ENCODE results near the gene MN1. TPM values are rescaled to one million over a fixed set of nuclear protein-coding genes. Genes with fewer than 3 reads are reported as not detected.

The MN1 gene
- total and polyA plus RNA-seq, 2 donors (not counting 1 experiment from before 2014, with no cell fraction given) = 0.02 to 0.12 TPM

GRCh38 chr22:27754888-27755480 is 46.6 kb downstream of the MN1 start:
- Histone ChIP-seq H3K4me2 (replicated peaks; ENCODE audit: low read depth, low read length, poor library complexity, severe bottlenecking) (no peak overlapping the region), H3K36me3 (replicated peaks in 1 of 2; ENCODE audit: control extremely low read depth in 1 of 2, control insufficient read depth in 1 of 2, extremely low read depth in 1 of 2, insufficient read depth in 2 of 2, low read length in 1 of 2) (no peaks in the 10 kb centered on the region), H3K4me3 (ENCODE audit: control extremely low read depth in 1 of 5, extremely low read depth in 1 of 5, insufficient read depth in 1 of 5, low read depth in 2 of 5, low read length in 4 of 5) (no peak overlapping the region), H2AFZ (ENCODE audit: insufficient read depth, low read depth, low read length, poor library complexity, severe bottlenecking) (no peak overlapping the region), H4K20me1 (ENCODE audit: control insufficient read depth, insufficient read depth, low read length, poor library complexity, severe bottlenecking) (no peaks in the 10 kb centered on the region), H3K9me3 (ENCODE audit: control extremely low read depth in 1 of 3, control insufficient read depth in 2 of 3, insufficient read depth in 1 of 3, low read length in 2 of 3) (peaks cover 0 to 4% (median 0%) of the 10 kb centered on the region in 3 donors), H3K4me1 (ENCODE audit: control insufficient read depth in 2 of 2, insufficient read depth in 2 of 2, low read length in 2 of 2) (no peaks in the 10 kb centered on the region), H3K27me3 (replicated peaks in 1 of 4; ENCODE audit: control extremely low read depth in 1 of 4, control insufficient read depth in 3 of 4, insufficient read depth in 4 of 4, low read length in 3 of 4) (no peaks in the 10 kb centered on the region), H3K9ac (ENCODE audit: low read length) (no peak overlapping the region), H3K27ac (ENCODE audit: low read length in 2 of 2) (no peak overlapping the region), H3K79me2 (ENCODE audit: control insufficient read depth, insufficient read depth, low read length) (no peaks in the 10 kb centered on the region)
- no peaks in the 10 kb centered on the region for H3K4me1 Mint-ChIP-seq
- ATAC-seq (ENCODE audit: low read depth) (no peak), DNase-seq (no peak)
- H3K4me3 Mint-ChIP-seq = no peak overlapping the region
- no peak for TF ChIP-seq CTCF (IDR thresholded peaks at IDR 0.05)
- TF ChIP-seq EZH2 (IDR thresholded peaks at IDR 0.05; ENCODE audit: borderline replicate concordance, insufficient read depth, low read depth, low read length, poor library complexity, severe bottlenecking) = no peak
- no peaks in the 10 kb centered on the region for H3K27me3 Mint-ChIP-seq
- CTCF ChIA-PET = no interaction called here
- POLR2A ChIA-PET = no interaction called here
- H3K9me3 Mint-ChIP-seq (ENCODE audit: insufficient read depth) = no peaks in the 10 kb centered on the region
- no peak overlapping the region for H3K27ac Mint-ChIP-seq
- intact Hi-C loops (cut with micrococcal nuclease) = no loop called here
- 89% methylated on average over 7 of the region's 8 CpGs for WGBS (ENCODE audit: insufficient coverage)

GRCh38 chr22:27754247-27754887 is 47.2 kb downstream of the MN1 start:
- TF ChIP-seq EZH2 (IDR thresholded peaks at IDR 0.05; ENCODE audit: borderline replicate concordance, insufficient read depth, low read depth, low read length, poor library complexity, severe bottlenecking) (no peak), CTCF (IDR thresholded peaks at IDR 0.05) (no peak)
- peaks cover 2% of the 10 kb centered on the region for H3K27me3 Mint-ChIP-seq
- DNase-seq (no peak), ATAC-seq (ENCODE audit: low read depth) (no peak)
- Histone ChIP-seq H3K4me2 (replicated peaks; ENCODE audit: low read depth, low read length, poor library complexity, severe bottlenecking) (no peak overlapping the region), H3K27me3 (replicated peaks in 1 of 4; ENCODE audit: control extremely low read depth in 1 of 4, control insufficient read depth in 3 of 4, insufficient read depth in 4 of 4, low read length in 3 of 4) (no peaks in the 10 kb centered on the region), H3K4me3 (ENCODE audit: control extremely low read depth in 1 of 5, extremely low read depth in 1 of 5, insufficient read depth in 1 of 5, low read depth in 2 of 5, low read length in 4 of 5) (no peak overlapping the region), H3K4me1 (ENCODE audit: control insufficient read depth in 2 of 2, insufficient read depth in 2 of 2, low read length in 2 of 2) (no peaks in the 10 kb centered on the region), H3K27ac (ENCODE audit: low read length in 2 of 2) (no peak overlapping the region), H3K36me3 (replicated peaks in 1 of 2; ENCODE audit: control extremely low read depth in 1 of 2, control insufficient read depth in 1 of 2, extremely low read depth in 1 of 2, insufficient read depth in 2 of 2, low read length in 1 of 2) (no peaks in the 10 kb centered on the region), H3K79me2 (ENCODE audit: control insufficient read depth, insufficient read depth, low read length) (no peaks in the 10 kb centered on the region), H2AFZ (ENCODE audit: insufficient read depth, low read depth, low read length, poor library complexity, severe bottlenecking) (no peak overlapping the region), H3K9ac (ENCODE audit: low read length) (no peak overlapping the region), H4K20me1 (ENCODE audit: control insufficient read depth, insufficient read depth, low read length, poor library complexity, severe bottlenecking) (no peaks in the 10 kb centered on the region), H3K9me3 (ENCODE audit: control extremely low read depth in 1 of 3, control insufficient read depth in 2 of 3, insufficient read depth in 1 of 3, low read length in 2 of 3) (peaks cover 0 to 4% (median 0%) of the 10 kb centered on the region in 3 donors)
- H3K4me1 Mint-ChIP-seq = no peaks in the 10 kb centered on the region
- intact Hi-C loops (cut with micrococcal nuclease) = no loop called here
- H3K4me3 Mint-ChIP-seq = no peak overlapping the region
- ChIA-PET POLR2A (interaction anchor here (0.6 kb wide), 1 partner anchor 1129 kb away, joined by 9 read pairs; no protein-coding TSS in a partner anchor), CTCF (no interaction called here)
- H3K9me3 Mint-ChIP-seq (ENCODE audit: insufficient read depth) = no peaks in the 10 kb centered on the region
- 94% methylated on average over 12 of the region's 19 CpGs for WGBS (ENCODE audit: insufficient coverage)
- H3K27ac Mint-ChIP-seq = no peak overlapping the region
